ENCODE results near the gene LASP1NB.

The LASP1NB gene

GRCh38 chr17:38926293-38927070 lies 1.1 kb downstream of the LASP1NB start:
- TF ChIP-seq SIN3A (IDR thresholded peaks at IDR 0.05; ENCODE audit: borderline replicate concordance, insufficient read depth, low read length) (no peak), TAF1 (IDR thresholded peaks at IDR 0.05; ENCODE audit: borderline replicate concordance, insufficient read depth, low read length) (no peak), FOXP2 (optimal IDR thresholded peaks at IDR 0.05; ENCODE audit: borderline replicate concordance, extremely low read depth, extremely low read length, insufficient read depth) (no peak), POLR2AphosphoS5 (IDR thresholded peaks at IDR 0.05; ENCODE audit: low read depth, low read length) (no peak), REST (IDR thresholded peaks at IDR 0.05; ENCODE audit: insufficient read depth in 1 of 2, low read depth in 2 of 2, low read length in 2 of 2) (no peak)

- TF ChIP-seq POLR2AphosphoS5 (IDR thresholded peaks at IDR 0.05; ENCODE audit: low read depth, low read length) (no peak), SIN3A (IDR thresholded peaks at IDR 0.05; ENCODE audit: borderline replicate concordance, insufficient read depth, low read length) (no peak), TAF1 (IDR thresholded peaks at IDR 0.05; ENCODE audit: borderline replicate concordance, insufficient read depth, low read length) (no peak), FOXP2 (optimal IDR thresholded peaks at IDR 0.05; ENCODE audit: borderline replicate concordance, extremely low read depth, extremely low read length, insufficient read depth) (no peak), REST (IDR thresholded peaks at IDR 0.05; ENCODE audit: insufficient read depth in 1 of 2, low read depth in 2 of 2, low read length in 2 of 2) (no peak)
Measured at GRCh38 chr17:38939987-38940386, 14.6 kb downstream of the LASP1NB start.

GRCh38 chr17:38940404-38940803 lies 15.0 kb downstream of the LASP1NB start:
- no peak for TF ChIP-seq SIN3A (IDR thresholded peaks at IDR 0.05; ENCODE audit: borderline replicate concordance, insufficient read depth, low read length)
- TF ChIP-seq FOXP2 (optimal IDR thresholded peaks at IDR 0.05; ENCODE audit: borderline replicate concordance, extremely low read depth, extremely low read length, insufficient read depth), result no peak
- TF ChIP-seq REST (IDR thresholded peaks at IDR 0.05; ENCODE audit: insufficient read depth in 1 of 2, low read depth in 2 of 2, low read length in 2 of 2), result no peak
- TF ChIP-seq POLR2AphosphoS5 (IDR thresholded peaks at IDR 0.05; ENCODE audit: low read depth, low read length), result no peak
- TF ChIP-seq TAF1 (IDR thresholded peaks at IDR 0.05; ENCODE audit: borderline replicate concordance, insufficient read depth, low read length), result no peak

GRCh38 chr17:38942696-38943334 lies 17.4 kb downstream of the LASP1NB start:
- TF ChIP-seq REST (IDR thresholded peaks at IDR 0.05; ENCODE audit: insufficient read depth in 1 of 2, low read depth in 2 of 2, low read length in 2 of 2) (no peak), POLR2AphosphoS5 (IDR thresholded peaks at IDR 0.05; ENCODE audit: low read depth, low read length) (no peak), SIN3A (IDR thresholded peaks at IDR 0.05; ENCODE audit: borderline replicate concordance, insufficient read depth, low read length) (no peak), TAF1 (IDR thresholded peaks at IDR 0.05; ENCODE audit: borderline replicate concordance, insufficient read depth, low read length) (no peak), FOXP2 (optimal IDR thresholded peaks at IDR 0.05; ENCODE audit: borderline replicate concordance, extremely low read depth, extremely low read length, insufficient read depth) (no peak)

Measured in PFSK-1 (cell line).